ENCODE data around the gene MAP2K3.

MAP2K3 gene

DNA sequence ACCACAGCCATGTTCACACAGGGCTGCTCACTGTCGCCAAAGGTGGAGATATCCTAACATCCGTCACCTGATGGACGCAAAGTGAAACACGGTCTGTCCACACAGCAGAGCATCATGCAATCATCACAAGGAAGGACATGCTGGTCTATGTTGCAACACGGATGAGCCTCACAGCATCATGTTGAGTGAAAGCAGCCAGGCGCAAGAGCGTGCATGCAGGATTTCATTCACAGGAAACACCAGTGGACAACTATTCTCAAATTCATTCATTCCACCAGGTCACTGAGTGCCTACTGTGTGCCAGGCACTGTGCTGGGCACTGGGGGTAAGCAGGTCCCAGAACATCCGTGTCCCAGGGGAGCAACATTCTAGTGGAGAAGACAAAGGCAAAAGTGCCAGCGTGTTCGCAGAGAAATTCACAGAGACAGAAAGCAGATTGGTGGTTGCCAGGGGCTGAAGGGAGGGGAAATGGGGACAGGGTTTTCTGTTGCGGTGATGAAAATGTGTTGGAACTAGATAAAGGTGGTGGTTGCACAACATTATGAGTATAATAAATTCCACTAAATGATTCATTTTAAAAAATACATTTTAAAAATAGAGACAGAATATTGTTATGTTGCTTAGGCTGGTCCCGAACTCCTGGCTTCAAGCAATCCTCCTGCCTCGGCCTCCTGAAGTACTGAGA, 69.0 kb downstream of the MAP2K3 start:
- DNase-seq = no peak

DNA sequence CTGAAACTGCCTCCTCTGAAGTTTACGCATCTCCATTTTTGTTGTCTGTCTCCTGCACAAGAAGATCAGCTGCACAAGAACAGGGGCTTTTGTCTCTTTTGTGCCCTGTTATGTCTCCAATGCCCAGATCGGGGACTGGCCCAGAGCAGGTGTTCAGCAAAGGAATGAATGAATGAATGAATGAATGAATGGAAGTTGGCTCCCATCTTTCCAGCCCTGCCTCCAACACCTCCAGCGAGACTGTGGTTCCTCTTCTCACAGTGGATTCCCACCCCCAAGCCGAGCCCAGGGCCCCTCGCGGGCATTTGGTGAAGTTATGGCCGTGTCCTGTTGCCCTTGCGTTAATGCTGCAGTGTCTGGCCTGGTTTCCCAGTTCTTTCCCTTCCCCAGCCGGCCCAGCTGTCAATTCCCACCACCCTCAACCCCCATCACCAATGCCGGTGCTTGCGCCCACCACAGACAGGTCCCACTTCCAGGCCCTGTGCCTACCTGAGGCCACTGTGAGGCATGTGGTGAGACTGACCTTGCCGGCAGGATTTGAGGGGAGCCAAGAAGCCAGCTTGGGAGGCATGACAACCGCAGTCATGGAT, 70.4 kb downstream of the MAP2K3 start:
- DNase-seq = no peak

DNA sequence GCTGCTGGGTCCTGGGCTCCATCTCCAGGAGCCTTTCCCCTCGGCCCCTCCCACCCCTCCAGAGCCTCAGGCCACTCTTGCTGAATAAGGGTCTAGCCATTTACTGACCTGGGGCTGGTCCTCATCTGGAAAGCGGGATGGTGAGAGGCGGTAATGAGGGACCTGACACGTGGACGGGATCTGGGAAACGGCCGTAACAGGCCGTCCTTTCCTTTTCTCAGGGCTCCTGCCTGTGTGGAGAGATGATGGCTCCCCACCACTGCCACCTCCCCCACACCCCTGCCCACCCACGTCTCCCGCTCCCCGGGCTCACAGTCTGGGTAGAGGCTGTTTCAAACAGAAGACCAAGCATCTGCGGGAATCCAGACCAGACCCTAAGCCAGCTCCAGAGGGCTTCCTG, 71.1 kb downstream of the MAP2K3 start:
- no peak for DNase-seq

DNA sequence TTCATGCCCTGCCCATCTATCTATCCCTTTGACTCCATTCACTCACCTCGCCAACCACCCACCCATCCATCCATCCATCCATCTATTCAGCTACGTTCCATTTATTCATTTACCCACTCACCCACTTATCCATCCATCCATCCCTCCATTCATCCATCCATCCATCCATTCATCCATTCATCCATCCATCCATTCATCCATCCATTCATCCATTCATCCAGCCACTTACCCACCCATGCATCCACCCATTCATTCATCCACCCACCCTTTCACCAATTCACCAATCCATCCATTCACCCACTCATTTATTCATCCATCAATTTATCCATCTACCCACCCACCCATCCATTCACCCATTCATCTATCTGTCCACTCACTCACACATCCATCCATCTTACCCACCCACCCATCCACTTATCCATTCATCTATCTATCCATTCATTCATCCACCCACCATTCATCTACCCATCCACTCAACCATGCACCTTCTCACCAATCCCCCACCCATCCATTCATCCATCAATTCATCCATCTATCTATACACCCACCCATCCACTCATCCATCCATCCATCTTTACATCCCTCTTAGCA, 72.1 kb downstream of the MAP2K3 start:
- DNase-seq = no peak

DNA sequence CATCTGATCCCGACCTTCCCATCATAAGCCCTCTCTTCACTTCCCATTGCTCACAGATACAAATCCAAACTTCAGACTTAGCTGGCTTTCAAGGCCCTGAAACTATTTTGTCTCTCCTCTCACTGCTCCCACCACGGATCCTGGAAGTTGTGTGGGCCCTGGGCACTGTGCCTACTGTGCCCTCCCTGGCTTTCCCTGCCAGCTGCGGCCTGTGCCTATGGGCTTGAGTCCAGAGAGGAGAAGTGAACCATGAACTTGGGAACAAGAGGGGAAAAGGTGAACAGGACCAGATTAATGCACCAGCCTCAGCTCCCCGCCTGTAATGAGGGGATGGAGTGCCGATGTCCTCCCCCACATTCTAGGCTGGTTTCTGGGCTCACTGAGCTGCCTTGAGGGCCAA, 72.8 kb downstream of the MAP2K3 start:
- DNase-seq = no peak

DNA sequence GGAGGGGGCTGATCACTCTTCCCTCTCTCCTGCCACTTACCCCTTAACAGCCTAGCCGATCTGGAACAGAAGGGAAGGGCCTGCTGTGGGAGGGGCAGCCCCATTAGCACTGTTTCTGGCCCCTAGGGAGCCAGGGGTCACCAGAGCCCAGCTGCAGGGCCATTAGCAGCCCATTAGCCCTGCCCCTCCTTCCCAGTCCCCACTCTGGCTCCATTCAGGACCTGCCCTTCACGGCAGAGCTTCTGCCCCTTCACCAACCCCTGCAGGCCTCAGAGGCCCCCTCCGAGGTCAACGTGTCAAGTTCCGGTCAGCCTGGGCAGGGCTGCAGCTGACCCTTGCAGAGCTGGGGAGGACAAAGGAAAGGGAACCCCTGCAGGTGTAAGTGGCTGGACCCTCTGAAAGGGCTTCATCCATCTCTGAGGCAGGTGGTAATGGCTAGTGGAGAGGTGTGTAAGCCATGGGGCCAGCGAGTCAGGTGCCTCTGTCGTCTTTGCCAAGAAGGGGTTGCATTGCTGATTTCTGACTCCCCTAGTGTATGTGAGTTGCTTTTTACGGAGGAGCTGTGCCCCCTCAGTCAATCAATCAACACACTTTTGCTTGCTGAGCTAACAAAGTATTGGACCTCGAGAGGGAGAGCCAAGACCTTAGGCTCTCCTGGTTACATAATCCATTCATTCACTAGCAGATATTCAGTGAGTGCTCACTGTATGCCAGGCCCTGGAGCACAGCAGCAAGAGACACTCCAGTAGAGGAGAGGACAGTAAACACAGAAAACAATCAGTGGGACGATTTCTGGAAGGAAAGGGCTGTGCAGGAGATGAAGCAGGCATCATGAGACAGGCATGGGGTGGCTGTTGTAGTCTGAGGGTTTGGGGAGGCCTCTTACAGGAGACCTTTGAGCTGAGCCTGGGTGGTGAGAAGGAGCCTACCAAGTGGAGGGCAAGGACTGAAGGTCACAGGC, 73.5 kb downstream of the MAP2K3 start:
- no peak for DNase-seq

DNA sequence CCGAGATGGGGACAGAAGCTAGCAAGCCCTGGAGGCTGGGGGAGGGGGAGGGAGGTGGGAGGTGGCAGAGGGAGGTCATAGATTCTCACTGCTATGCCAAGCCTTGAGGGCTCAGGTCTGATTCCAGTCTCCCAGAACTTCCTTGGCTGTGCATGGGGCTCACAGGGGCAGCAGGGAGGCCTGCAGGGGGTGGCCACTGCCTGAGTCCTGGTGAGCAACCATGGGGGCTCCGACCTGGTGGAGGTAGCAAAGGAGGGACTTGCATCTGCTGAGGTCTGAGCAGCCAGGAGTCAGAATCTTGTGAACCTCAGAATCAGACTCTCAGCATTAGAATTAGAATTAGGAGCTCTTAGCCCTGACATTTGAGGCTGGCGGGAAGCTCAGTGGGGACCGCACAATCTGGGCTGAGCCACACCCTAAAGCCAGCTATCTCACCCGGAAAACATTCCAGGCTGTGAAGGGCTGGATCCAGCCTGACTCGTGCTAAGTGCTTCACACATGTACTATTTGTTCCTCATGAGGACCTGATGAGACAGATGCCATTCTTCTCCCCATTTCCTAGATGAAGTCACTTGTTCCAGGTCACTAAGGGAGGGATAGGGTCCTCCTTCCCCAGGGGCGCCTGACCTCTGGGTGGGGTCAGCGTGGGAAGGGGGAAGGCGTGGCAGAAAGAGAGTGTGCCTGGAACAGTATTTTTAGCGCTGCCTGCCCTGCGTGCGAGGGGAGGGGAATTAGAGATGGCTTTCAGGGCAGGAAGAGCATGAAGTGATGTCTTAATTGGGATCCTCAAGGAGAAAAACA, 74.4 kb downstream of the MAP2K3 start:
- DNase-seq = no peak

DNA sequence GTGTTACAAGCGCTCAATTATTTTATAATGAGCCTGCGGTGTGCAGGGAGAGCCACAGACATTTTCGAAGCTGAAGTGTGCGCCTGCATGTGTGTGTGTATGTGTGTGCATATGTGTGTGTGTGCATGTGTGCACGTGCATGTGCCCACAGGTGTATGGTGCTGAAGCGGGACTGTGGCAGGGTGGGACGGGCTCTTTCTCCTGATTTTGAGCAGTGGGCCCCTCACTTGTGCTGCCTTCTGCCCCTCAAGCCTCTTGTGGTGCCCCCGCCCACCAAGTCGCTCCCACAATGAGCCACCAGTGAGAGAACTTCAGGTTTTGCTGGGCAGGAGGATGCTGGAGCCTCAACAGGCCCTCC, 75.0 kb downstream of the MAP2K3 start:
- no peak for DNase-seq

DNA sequence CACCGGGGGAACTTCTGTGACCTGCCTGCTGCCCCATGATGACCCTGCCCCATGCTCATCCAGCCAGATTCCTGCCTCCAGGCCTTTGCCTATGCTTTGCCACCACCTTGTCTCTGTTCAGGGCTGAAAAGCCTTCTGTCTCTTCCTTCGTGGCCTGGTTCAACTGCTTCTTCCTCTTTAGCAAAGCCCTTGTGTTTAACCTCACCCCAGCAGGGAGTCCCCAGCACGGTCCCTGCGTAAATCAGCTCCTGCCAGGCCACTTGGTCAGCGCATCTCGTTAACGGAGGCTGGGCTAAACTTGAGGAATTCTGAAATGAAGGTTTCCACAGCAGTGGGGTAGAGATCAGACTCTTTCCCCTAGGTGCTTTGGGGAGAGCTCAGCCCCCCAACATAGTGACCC, 75.5 kb downstream of the MAP2K3 start:
- no peak for DNase-seq

DNA sequence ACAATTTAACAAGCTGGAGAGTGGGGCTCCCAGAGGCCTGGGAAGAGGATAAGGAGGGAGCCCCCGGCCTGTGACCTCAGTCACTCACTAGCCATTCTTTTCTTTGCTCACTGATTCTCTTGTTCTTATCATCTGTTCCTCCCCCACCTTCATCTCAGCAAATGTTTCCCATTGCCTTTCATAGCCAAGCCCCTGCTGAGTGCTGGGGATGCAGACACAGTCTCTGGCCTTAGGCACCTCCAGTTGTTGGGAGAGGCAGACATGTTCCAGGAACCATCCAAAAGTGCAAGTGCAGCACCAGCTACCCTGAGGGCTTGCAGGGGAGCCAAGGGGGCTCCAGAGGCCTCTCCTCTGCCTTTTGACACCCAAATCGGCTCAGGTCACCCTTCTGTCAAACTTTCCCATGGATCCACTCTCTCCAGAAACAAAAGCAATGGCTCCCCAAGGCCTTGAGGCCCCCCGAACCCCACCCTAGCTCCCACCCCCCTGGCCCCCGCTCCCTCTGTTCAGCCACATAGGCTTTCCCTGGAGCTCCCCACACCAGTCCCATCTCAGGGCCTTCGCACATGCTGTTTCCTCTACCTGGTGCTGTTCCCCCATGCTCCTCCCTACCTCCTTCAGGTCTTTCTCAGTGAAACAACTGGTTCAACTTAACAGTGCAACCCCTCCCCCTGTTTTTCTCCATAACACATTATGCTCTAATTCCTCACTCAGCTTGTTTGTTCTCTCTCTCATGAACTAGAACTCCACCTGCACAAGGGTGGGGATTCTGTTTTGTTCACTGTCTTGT, 76.7 kb downstream of the MAP2K3 start:
- DNase-seq = no peak

DNA sequence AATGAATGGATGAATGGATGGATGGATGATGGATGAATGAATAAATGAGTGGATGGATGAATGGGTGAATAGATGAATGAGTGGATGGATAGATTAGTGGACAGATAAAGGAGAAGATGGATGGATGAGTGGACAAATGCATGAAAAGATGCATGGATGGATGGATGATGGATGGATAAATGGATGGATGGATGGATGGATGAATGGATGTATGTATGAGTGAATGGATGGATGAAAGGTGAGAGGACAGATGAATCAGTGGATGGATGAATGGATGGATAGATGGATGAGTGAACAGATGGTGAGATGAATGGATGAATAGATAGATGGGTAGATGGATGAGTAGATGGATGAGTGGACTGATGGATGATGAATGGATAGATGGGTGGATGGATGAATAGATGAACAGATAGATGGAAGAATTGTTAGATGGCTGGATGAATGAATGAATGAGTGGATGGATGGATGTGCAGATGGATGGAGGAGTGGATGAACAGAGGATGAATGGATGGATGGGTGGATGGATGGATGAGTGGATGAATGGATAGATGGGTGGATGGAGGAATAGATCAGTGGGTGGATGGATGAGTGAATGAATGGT, 77.9 kb downstream of the MAP2K3 start:
- DNase-seq = no peak

DNA sequence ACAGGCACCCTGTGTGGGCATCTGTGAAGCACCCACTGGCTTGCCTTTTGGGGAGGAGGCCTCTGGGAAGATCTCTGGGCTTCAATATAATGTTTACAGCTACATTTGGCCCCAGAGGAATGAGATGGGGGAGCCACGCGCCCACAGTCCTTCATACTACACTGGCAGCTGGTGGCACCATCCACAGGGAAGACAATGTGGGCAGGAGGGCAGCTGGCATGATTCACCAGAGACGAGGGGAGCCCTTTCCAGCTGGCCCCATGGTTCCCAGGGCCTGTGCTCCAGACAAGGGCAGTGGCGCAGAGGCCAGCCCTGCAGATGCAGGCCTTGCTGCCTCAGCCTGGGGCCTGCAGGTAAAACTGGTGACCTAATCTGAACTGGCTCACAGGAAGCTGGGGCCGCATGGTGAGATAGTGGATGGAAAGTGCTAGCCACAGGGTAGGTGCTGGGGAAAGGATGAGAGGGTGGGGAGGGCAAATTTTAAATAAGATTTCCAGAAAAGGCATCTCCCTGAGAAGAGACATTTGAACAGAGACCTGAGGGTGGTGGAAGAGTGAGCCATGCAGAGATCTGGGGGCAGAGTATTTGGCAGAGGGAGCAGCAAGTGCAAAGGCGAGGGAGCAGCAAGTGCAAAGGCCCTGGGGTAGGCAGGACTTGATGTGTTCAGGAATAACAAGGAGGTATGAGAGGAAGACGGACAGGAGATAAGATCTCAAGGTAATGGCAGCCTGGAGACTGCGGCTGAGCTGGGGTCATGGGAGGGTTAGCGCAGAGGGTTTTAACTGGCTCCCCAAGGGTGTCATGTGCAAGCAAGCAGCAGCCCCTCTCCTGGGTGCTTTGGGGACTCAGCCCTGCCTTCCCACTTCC, 79.5 kb downstream of the MAP2K3 start:
- no peak for DNase-seq
